HPDE6-E6E7 (cell line): ENCODE results near the gene TAX1BP1.
"Not testable (repeated sequence)": the region's sequence is repeated elsewhere in the genome, so short reads cannot be mapped to it uniquely, and the experiment has no call there.

Experiments used
- DNase-seq: peaks from one replicate; pipeline ENCODE4 v3.0.0; 2011; ENCODE audit warnings: missing footprints; ENCODE audit errors: extremely low spot score

The TAX1BP1 gene

DNA sequence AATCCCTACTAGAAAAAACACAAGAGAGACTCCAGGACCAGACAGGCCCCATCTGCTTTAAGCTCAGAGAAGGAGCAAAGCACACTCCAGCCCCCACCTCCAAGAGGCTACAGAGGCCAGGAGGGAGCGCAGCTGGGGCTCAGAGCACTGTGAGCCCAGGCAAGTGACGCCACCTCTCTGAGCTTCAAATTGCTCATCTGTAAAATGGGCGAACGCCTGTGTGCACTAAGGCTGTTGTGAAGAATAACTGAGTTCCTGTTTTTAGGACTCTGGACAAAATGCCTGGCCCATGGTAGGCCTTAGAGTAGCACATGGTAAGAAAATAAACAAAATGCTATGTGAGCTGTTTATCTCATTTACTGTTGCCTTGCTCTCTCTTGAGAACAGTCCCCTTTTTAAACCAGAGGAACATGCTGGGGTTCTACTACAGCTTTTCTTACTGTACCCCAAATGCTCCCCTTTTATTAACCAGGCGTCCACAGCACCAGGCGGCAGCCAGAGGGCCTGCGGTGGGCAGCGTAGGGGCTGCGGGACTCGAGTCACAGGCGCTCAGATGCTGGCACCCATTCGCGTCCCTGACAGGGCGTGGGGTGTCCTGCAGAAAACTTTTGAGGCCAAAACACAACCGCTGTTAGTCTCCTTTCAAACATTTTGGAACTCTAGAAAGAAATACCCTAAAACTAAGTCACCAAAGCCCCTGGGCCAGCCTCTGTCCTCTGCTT is 103.8 kb downstream of the TAX1BP1 start:
- no peak for DNase-seq

DNA sequence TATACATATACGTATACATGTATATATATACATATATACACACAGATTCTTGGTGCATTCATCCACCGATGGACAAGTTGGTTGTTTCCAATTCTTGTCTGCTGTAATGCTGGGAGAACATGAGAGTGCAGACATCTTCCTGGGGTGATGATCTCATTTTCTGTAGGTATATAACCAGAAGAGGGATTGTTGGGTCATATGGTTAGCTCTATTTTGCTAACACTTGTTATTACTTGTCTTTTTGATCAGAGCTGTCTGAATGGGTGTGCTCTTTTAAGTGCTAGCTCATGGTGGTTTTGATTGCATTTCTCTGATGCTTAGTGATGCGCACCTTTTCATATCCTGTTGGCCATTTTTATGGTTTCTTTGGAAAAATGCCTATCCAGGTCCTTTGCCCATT is 106.4 kb downstream of the TAX1BP1 start:
- no peak for DNase-seq

DNA sequence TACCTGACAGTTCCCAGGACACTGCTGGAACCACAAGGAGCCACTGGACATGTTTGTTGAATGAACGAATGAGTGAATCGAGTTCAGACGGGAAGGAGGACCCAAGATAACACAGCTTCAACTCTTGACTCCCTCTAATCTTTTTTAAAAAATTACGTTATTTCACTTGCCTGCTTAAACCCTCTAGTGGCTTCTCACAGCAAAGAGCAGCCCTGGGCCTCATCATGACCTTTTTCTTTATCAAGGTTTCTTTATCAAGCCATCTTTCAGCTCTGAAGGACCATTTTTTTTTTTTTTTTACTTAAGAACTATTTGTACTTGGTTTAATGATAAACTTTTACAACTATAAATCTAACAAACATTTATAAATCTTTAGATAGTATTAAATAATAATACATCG is 110.6 kb downstream of the TAX1BP1 start:
- no peak for DNase-seq

DNA sequence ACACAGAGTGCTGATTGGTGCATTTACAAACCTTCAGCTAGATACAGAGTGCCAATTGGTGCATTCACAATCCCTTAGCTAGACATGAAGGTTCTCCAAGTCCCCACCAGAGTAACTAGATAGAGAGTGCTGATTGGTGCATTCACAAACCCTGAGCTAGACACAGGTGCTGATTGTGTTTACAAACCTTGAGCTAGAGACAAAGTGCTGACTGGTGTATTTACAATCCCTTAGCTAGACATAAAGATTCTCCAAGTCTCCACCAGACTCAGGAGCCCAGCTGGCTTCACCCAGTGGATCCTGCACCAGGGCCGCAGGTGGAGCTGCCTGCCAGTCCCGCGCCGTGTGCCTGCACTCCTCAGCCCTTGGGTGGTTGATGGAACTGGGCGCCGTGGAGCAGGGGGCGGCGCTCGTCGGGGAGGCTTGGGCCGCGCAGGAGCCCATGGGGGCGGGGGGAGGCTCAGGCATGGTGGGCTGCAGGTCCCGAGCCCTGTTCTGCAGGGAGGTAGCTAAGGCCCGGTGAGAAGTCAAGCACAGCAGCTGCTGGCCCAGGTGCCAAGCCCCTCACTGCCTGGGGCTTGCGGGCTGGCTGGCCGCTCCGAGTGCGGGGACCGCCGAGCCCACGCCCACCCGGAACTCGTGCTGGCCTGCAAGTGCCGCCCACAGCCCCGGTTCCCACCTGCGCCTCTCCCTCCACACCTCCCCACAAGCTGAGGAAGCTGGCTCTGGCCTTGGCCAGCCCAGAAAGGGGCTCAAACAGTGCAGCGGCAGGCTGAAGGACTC is 116.9 kb downstream of the TAX1BP1 start:
- DNase-seq = not testable (repeated sequence)

DNA sequence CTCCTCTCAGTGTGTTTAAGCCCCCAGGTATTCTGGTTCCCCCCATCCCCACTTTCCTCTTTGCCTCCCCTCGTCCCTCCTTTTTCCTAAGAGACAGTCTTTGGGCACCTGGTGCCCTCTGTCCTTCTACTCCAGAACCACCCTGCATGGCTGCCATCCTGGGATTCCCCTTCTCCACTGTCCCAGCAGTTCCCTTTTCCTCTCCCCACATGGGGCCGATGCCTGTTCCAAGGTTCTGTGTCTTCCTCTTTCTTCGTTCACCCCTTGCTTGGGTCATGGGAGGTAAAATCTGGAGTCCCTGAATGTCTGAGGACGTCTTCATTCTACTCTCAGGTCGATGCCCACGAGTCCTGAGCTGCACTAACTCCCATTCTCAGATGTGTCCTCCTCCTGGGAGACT is 120.8 kb downstream of the TAX1BP1 start:
- DNase-seq = no peak

DNA sequence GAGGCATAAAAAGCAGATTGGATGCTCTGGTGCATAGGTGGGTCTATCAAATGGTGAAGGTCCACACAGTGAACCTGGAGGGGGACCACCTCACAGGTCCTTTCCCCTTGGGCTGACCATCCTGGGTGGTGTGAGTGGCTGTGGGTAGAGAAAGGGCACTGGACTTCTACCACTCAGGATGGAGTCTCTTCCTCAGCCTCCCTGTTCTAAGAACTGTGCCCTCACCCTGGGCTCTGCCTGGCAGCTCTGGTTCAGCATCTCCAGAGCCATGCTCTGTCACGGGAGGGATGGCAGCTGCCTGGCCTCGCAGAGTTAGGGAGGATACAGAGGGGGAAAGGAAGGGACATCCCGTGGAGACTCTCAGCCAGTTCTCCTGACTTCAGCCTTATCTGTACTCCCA is 121.8 kb downstream of the TAX1BP1 start:
- DNase-seq = no peak

DNA sequence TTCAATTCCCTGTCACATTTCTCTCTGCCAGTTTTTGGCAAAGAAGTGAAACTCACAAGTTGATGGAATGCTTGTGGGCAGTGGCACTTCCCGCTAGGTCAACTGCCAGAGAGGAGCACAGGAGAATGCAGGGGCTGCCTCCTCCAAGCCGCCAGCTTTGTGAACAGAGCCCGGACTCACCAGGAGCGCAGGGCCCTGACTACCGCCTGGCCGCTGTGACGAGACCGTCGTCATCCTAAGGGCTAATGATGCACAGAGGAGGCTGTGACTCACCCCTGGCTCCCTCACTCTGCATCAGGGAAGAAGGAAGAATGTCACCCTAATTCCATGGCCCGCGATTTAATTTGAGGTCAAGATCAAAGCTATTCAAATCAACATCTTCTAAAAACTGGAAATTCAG is 123.9 kb downstream of the TAX1BP1 start:
- no peak for DNase-seq

DNA sequence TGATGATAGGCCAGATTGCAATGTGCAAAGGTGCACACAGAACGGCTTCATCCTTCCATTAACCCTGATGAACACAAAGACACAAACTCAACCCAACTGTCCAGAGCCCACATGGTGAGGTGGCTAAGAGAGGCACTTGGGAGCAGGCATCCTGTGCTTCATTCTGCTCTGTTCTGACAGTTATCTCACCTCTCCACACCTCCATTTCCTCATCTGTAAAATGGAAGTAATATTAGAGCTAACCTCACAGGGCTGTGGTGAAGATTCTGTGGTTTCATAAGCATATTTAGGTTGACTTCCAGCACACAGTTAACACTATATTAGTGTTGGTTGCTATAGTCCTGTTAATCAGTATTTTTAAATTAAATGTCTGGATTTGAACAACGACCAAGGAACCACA is 126.3 kb downstream of the TAX1BP1 start:
- DNase-seq = no peak

DNA sequence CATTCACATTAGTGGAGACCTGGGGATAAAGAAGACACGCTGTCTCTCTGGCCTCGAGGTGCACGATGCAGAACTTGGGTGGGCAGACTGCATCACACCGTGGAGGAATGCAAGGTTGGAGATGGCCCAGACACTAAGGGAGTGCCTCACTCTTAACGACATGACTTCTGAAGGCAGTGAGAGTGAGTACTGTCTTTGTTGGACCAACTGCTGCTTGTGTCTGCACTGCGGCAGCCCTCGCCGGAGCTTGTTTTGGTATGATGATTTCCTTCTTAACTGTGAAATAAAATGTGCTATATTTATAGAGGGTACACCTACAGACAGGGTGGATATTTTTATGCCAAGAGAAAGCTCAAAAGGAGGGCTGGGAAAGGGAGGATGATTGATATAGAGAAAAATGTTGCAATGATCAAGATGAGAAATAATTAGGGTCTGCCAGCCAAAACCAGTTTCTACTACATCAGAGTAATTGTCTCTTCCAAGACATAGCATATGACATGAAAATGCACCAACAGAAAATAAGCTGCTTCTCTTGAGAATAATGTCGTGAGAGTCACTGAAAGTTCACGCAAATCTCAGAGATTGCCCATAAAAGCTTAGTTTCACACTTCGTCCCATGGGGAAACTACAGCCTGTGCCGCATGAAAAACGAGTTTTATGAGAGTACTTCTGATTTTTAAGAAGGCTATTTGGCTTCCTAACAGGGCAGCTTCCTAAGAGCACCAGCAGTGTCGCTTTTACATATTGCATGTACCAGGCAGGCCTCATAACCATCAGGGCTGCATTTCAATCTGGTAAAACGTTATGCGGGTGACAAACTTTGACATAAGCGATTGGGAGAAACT is 127.1 kb downstream of the TAX1BP1 start:
- DNase-seq = no peak

DNA sequence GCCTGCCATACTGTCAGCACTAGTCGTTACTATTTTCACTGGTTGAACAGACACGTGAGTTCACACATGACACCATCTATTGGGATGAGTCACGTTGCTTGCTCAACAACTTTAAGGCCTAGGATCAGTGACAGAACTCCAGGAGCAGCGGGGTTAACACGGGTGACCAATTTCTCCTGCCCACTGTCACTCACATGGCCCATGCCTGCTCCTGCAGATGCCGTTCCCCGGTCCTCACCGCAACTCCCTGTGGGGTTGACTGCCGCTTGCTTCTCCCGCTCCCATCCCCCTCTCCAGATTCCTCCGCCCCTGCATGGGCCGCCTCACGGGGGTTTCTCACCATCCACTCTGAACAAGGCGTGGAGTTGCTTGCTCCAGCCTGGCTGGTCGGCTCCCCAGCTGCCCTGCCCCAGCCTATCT is 128.2 kb downstream of the TAX1BP1 start:
- DNase-seq = no peak

DNA sequence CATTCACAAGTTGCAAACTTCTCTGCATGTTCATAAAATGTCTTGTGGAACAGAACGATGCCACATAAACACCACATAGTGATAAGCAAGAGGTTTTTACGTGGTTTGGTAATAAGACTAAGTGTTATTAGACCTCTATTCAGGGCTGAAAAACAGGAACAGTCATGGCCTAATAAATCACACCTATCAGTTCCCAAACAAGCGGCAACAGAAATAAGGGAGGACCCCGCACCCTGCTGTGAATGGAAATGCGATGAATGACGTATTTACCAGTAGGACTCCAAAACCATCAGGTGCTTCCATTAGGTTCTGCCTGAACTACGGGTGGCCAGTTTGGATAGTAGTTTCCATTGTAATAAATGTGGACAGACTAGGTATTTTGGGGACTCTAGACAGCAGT is 129.1 kb downstream of the TAX1BP1 start:
- DNase-seq = no peak

DNA sequence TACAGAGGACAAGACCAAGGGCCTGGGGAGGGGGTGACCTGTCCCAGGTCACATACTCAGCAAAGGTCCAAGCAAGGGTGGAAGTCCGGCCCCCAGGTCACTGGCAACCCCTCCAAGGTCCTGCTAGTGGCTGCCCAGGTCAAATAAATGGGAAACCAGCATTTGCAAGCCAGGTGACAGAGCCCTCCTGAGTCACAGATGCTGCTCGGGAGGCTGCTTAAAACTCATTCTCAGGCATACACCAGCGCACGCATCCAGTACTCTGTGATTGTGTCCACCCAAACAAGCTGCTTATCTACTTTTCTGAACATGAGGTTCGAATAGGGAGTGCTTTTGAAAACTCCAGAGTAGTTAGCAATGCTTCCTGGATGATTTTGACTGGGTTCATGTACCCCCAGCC is 130.6 kb downstream of the TAX1BP1 start:
- no peak for DNase-seq

DNA sequence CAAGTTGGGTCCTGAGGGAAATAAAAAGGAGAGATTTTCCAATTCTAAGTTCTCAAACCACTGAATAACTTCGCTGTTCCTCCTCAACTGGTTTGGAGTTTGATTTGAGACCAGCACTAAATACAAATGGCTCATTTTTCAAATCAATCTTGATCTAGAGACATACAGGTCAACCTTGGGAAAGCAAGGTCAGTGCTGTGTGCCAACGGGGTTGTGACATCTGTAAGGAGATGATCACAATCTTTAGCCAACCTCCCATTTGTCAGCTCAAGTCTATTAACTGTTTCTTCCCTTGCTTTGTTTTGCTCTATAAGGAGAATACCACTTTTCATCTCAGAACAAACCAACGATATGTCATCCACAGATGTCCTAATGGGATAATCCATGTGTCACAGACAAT is 131.1 kb downstream of the TAX1BP1 start:
- DNase-seq = no peak

DNA sequence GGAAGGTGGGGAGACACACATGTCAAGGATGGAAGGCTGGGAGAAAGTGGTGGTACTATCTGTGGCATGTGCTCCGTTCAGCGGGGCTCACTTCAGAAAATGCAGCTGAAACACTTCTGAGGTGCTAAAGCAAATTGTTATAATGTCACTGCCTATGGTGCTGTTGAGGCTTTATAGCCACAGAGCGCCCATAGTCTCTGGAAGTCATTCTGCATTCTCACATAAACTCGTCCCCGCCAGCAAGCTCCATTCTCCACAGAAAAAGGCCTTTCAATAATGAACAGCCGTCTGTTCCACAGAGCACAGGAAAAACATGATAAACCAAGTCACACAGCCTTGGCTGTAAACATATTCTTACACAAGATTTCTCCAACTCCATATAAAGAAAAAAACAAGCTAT is 131.9 kb downstream of the TAX1BP1 start:
- DNase-seq = no peak

DNA sequence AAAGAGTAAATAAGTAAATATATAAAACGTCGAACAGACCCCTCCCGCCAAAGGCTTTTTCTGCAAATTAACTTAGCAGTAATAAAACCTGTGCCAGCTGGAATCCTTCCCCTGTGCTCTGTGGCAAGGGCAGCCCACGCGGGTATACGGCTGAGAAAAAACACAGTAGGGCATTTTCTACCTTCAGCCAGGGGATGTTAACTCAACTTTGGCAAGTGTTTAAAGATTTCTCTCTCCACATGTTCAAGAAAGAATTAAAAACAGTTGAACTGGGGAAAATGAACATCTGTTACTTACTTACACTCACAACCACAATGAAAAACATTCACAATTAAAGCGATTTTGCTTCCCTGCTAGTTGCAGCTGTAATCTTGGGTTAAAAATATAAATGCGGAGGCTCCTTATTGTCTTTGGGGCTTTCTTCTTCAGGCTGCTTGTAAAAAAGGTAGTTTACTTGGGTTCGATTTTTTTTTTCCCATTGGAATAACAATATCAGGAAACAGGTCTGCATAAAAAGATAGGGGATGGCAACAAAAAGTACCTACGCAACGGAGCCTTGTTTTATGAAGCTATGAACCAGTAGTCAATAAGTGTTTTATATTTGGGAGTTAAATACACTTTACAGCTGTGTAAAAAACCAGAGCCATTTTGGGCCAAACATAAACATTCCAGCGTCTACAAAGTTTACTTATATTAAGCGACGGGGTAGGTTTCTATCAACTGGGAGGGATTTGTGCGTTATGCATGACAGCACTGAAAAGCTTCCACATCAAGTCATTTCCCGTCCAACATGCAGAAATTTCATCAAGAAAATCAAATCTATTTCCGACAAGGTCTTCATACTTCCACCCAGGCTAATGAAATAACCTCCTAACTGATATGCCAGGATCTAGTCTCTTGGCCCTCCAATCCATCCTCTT is 132.7 kb downstream of the TAX1BP1 start:
- no peak for DNase-seq

DNA sequence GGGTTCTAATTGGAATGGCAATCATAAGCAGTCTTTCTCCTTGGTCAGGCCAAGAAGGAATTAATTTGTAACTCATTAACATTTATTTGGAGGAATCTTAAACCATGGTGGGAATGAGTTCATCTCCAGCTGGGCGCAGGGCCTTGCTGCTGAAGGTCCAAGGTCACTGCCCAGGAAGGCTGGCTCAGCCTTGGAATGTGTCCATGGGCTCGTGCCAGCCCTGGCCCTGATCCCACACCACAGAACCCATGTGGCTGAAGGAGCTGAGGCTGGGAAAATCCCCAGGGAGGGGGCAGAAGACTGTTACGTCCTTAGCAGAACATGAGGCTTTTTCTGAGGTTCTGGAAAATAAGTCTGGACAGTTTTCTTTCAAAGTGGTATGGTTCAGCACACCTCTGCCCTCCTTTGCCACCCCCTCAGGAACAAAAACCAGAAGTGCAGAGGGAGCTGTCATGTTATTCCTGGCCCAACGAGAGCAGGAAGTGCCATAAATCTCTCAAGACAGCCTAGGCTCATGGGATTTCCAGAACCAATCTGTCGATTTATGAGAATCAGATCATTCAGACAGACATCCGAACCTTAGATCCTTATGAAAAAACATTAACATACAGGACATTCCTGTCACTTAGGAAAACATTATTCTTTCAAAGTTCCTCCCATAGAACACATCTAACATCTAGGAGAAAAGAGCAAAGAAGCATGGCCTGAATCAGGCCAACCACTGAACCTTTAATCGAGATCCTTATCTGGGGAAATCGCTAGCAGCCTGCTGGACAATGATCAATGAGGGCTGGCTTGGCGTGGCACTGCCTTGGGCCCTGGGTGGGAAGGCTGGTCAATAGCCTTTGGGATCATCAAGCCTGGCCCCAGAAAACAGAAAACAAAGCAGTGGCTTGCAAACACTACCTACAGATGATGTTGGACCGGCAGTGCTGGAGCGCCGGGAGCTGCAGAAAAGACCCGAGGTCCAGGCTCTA is 134.3 kb downstream of the TAX1BP1 start:
- DNase-seq = no peak

DNA sequence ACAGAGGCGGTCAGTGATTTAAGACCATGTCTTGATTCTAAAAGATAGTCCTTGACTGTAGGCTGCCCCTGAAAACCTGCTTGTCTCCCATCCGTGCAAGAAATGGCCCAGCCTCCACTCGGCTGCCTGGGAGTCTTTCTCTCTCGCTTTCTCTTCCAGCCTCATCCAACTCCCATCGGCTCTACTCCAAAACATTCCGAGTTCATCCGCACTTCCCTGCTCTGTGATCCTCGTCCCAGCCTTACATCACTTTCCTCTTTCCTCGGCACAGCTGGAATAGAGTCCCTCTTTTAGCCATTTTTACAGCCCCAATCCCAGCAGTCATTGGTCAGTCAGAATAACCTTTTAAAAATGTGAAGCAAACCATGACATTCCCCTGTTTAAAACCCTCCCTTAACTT is 135.1 kb downstream of the TAX1BP1 start:
- no peak for DNase-seq

DNA sequence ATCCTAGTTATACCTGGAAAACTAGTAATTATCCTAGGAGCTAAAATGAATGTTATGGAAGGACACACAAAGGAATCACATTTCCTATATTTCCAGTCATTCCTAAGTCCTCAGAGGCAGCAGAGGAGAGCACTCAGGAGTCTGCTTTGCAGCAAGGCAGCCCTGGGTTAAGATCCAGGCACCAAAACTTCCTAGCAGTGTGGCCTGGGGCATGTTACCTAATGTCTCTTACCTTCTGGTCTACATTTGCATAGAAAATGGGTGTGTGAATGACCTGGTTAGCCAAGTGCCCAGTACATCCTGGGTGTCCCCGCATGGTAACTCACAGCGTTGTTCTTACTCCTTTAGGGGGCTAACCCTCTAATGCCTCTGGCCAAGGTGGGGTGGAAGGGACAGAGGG is 135.9 kb downstream of the TAX1BP1 start:
- DNase-seq = no peak

DNA sequence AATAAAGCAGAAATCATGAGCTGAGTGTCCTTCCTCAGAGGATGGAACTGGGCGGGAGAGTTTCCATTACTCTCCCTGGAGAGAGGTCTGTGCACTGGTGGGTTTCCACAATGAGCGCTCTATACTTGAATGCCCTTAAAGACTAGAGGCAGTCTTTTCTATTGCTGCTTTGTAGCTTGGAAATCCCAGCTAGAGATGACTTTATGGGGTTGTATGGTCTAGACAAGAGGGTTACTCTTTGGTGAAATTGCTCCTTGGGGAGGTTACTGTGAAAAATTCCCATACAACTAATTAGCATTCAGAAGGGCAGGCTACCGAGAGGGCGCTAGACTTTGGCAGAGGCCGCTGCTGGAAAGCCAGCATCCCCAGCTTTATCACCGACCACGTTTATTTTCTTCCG is 136.8 kb downstream of the TAX1BP1 start:
- DNase-seq = no peak
